C4-2B (cell line): Measurements from ENCODE around the gene KYNU.

Source experiments
- ZFX ChIP-seq: fragments of 450-650 bp; IDR thresholded peaks from 2 replicates; pipeline ENCODE4 v1.6.1; 2017
- TF ChIP-seq, protein P1 (sequence below): fragments of 450-650 bp; conservative IDR thresholded peaks from 2 replicates; pipeline ENCODE4 v1.5.1; 2017; ENCODE audit warnings: mild to moderate bottlenecking

DNA sequence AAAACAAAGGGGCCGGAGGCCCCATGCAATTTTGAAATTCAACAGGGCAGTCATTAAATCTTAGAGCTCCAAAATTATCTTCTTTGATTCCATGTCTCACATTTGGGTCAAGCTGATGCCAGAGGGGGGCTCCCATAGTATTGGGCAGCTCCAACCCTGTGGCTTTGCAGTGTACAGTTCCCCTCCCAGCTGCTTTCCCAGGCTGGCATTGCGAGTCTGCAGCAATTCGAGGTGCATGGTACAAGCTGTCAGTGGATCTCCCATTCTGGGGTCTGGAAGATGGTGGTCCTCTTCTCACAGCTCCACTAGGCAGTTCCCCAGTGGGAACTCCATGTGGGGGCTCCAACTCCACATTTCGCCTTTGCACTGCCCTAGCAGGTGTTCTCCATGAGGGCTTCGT lies 179.1 kb downstream of the KYNU start:
- TF ChIP-seq, protein P1, sequence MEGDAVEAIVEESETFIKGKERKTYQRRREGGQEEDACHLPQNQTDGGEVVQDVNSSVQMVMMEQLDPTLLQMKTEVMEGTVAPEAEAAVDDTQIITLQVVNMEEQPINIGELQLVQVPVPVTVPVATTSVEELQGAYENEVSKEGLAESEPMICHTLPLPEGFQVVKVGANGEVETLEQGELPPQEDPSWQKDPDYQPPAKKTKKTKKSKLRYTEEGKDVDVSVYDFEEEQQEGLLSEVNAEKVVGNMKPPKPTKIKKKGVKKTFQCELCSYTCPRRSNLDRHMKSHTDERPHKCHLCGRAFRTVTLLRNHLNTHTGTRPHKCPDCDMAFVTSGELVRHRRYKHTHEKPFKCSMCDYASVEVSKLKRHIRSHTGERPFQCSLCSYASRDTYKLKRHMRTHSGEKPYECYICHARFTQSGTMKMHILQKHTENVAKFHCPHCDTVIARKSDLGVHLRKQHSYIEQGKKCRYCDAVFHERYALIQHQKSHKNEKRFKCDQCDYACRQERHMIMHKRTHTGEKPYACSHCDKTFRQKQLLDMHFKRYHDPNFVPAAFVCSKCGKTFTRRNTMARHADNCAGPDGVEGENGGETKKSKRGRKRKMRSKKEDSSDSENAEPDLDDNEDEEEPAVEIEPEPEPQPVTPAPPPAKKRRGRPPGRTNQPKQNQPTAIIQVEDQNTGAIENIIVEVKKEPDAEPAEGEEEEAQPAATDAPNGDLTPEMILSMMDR: no peak
- no peak for TF ChIP-seq ZFX
